HepG2 (cell line): ENCODE measurements around the gene ALDH3B2. TPM values are rescaled to one million over a fixed set of nuclear protein-coding genes. Genes with fewer than 3 reads are reported as not detected.

ENCODE experiments used
- GABPA ChIP-seq, 2 experiments: IDR thresholded peaks; 2 replicates each; pipeline ENCODE4 v1.6.1; 2011 to 2016; ENCODE audit warnings: low read depth in 2 of 2, low read length in 1 of 2, missing biosample characterization in 1 of 2, missing genetic modification characterization in 1 of 2
- GFI1 ChIP-seq: sonication (generic); formaldehyde crosslinking; IDR thresholded peaks from 2 replicates; pipeline ENCODE4 v1.5.0; 2020; ENCODE audit warnings: missing genetic modification reagents, mild to moderate bottlenecking, borderline replicate concordance
- HBP1 ChIP-seq: IDR thresholded peaks from 2 replicates; pipeline ENCODE4 v1.6.1; 2016; ENCODE audit warnings: low read depth, control low read depth
- ISX ChIP-seq: sonication (generic); formaldehyde crosslinking; conservative IDR thresholded peaks from 2 replicates; pipeline ENCODE4 v1.5.0; 2020; ENCODE audit warnings: missing genetic modification reagents
- KDM1A ChIP-seq: IDR thresholded peaks from 2 replicates; pipeline ENCODE4 v1.6.1; 2016; ENCODE audit warnings: missing compliant biosample characterization
- KDM4B ChIP-seq: sonication (generic); formaldehyde crosslinking; IDR thresholded peaks from 2 replicates; pipeline ENCODE4 v1.4.0; 2020; ENCODE audit warnings: missing genetic modification reagents
- MAF1 ChIP-seq: sonication (generic); formaldehyde crosslinking; IDR thresholded peaks from 2 replicates; pipeline ENCODE4 v1.5.0; 2020; ENCODE audit warnings: missing genetic modification reagents, borderline replicate concordance
- RERE ChIP-seq: IDR thresholded peaks from 2 replicates; pipeline ENCODE4 v1.6.1; 2016; ENCODE audit warnings: low read depth, missing genetic modification reagents, missing compliant biosample characterization
- SKI ChIP-seq: fragments of 450-650 bp; IDR thresholded peaks from one replicate; pipeline ENCODE4 v1.6.1; 2018; ENCODE audit warnings: mild to moderate bottlenecking; ENCODE audit not compliant: partially characterized antibody
- YY1 ChIP-seq: IDR thresholded peaks from 2 replicates; pipeline ENCODE4 v1.6.1; 2011; ENCODE audit warnings: low read length, low read depth, moderate library complexity, mild to moderate bottlenecking; ENCODE audit not compliant: insufficient read depth, insufficient replicate concordance
- ZFP36L1 ChIP-seq: sonication (generic); formaldehyde crosslinking; IDR thresholded peaks from 2 replicates; pipeline ENCODE4 v1.8.0; 2022; ENCODE audit warnings: mild to moderate bottlenecking, missing genetic modification reagents, moderate library complexity
- ZFP91 ChIP-seq: sonication (generic); formaldehyde crosslinking; IDR thresholded peaks from 2 replicates; pipeline ENCODE4 v1.9.0; 2022; ENCODE audit warnings: missing genetic modification reagents, mild to moderate bottlenecking, borderline replicate concordance
- ZFY ChIP-seq: sonication (generic); formaldehyde crosslinking; IDR thresholded peaks from 2 replicates; pipeline ENCODE4 v1.4.0; 2020; ENCODE audit warnings: missing genetic modification reagents
- ZMAT3 ChIP-seq: sonication (generic); formaldehyde crosslinking; conservative IDR thresholded peaks from 2 replicates; pipeline ENCODE4 v1.7.0; 2021; ENCODE audit warnings: missing genetic modification reagents
- ZNF253 ChIP-seq: sonication (generic); formaldehyde crosslinking; IDR thresholded peaks from 2 replicates; pipeline ENCODE4 v1.8.0; 2022; ENCODE audit warnings: mild to moderate bottlenecking, missing genetic modification reagents, borderline replicate concordance
- ZNF263 ChIP-seq: sonication (generic); formaldehyde crosslinking; IDR thresholded peaks from 2 replicates; pipeline ENCODE4 v1.4.0; 2020; ENCODE audit warnings: missing genetic modification reagents
- ZNF563 ChIP-seq: sonication (generic); formaldehyde crosslinking; IDR thresholded peaks from 2 replicates; pipeline ENCODE4 v1.8.0; 2022; ENCODE audit warnings: mild to moderate bottlenecking, moderate library complexity, missing genetic modification reagents
- ZNF878 ChIP-seq: sonication (generic); formaldehyde crosslinking; IDR thresholded peaks from 2 replicates; pipeline ENCODE4 v1.8.1; 2023; ENCODE audit warnings: mild to moderate bottlenecking, missing genetic modification reagents, moderate library complexity
- polyA plus RNA-seq, 8 experiments: library from polyadenylated mRNA; depleted of rRNA in 3 of 8; stranded (reverse) in 7 of 8; unstranded in 1 of 8; fragments of >200 nt; fragmentation: Illumina TruSeq in 4 of 8; extraction: Trizol in 4 of 8; gene quantifications; 2 replicates each; pipeline versions ENCODE4 v1.2.1 to v1.2.3, GENCODE V29; 2011 to 2016; ENCODE audit warnings: low read depth in 4 of 8, missing spikeins in 1 of 8, mixed read lengths in 1 of 8; ENCODE audit not compliant: insufficient read depth in 1 of 8
- total RNA-seq, 5 experiments: library from RNA; depleted of rRNA; stranded (reverse); fragments of >200 nt; fragmentation: Illumina TruSeq; extraction: Trizol; gene quantifications; 2 replicates each; pipeline ENCODE4 v1.2.3, GENCODE V29; 2016; ENCODE audit warnings: low read depth in 1 of 5

ALDH3B2 gene
- total and polyA plus RNA-seq, 2 of the 13 experiments (the other 11 are each of a cell fraction or from before 2014, with no cell fraction given), result not detected

GRCh38 chr11:67632175-67632981 lies 42.0 kb downstream of the ALDH3B2 start (continued):
- TF ChIP-seq ISX (no peak), GFI1 (CRISPR knock-in tag) (no peak; the same call in 1 of the 2 replicates), KDM4B (CRISPR knock-in tag) (no peak), ZNF878 (CRISPR knock-in tag) (no peak), ZFP36L1 (CRISPR knock-in tag) (peak; percentile 42; the same call in 1 of the 2 replicates), GABPA (IDR thresholded peaks at IDR 0.05; ENCODE audit: low read depth, low read length) (no peak), GABPA (CRISPR knock-in tag; IDR thresholded peaks at IDR 0.05; ENCODE audit: low read depth) (no peak; the same call in 1 of the 2 replicates), ZMAT3 (0 out of 2 replicates have a peak, but pooled peaks have one; percentile 41), RERE (CRISPR knock-in tag) (no peak), MAF1 (CRISPR knock-in tag) (no peak), HBP1 (0 out of 2 replicates have a peak, but pooled peaks have one; percentile 25), SKI (peak; percentile 9), ZFP91 (CRISPR knock-in tag) (peak; percentile 66; the same call in 1 of the 2 replicates), ZNF263 (CRISPR knock-in tag) (peak; percentile 78; the same call in 1 of the 2 replicates), ZNF563 (CRISPR knock-in tag) (peak; percentile 50; the same call in 1 of the 2 replicates), ZFY (CRISPR knock-in tag) (peak; percentile 52), ZNF253 (CRISPR knock-in tag) (0 out of 2 replicates have a peak, but pooled peaks have one; percentile 18), YY1 (peak; percentile 9), KDM1A (peak; percentile 76; the same call in 1 of the 2 replicates)
